ENCODE measurements around the gene GABBR2.

GRCh38 chr9:98656511-98656910 is 52.2 kb downstream of the GABBR2 start:
- TF ChIP-seq, protein P1, sequence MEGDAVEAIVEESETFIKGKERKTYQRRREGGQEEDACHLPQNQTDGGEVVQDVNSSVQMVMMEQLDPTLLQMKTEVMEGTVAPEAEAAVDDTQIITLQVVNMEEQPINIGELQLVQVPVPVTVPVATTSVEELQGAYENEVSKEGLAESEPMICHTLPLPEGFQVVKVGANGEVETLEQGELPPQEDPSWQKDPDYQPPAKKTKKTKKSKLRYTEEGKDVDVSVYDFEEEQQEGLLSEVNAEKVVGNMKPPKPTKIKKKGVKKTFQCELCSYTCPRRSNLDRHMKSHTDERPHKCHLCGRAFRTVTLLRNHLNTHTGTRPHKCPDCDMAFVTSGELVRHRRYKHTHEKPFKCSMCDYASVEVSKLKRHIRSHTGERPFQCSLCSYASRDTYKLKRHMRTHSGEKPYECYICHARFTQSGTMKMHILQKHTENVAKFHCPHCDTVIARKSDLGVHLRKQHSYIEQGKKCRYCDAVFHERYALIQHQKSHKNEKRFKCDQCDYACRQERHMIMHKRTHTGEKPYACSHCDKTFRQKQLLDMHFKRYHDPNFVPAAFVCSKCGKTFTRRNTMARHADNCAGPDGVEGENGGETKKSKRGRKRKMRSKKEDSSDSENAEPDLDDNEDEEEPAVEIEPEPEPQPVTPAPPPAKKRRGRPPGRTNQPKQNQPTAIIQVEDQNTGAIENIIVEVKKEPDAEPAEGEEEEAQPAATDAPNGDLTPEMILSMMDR (IDR thresholded peaks at IDR 0.05; ENCODE audit: low read depth, low read length, poor library complexity, severe bottlenecking): no peak
- TF ChIP-seq EZH2phosphoT487 (IDR thresholded peaks at IDR 0.05; ENCODE audit: borderline replicate concordance, low read length): no peak
